SK-N-SH (cell line): ENCODE results near the gene NPRL2. TPM values are rescaled to one million over a fixed set of nuclear protein-coding genes. Genes with fewer than 3 reads are reported as not detected.
A peak's percentile ranks its signal among the peaks of the same experiment; 100 is the strongest.

Experiments
- CTCF ChIA-PET: fragments of 300-600, 350-600 bp; formaldehyde crosslinking; extraction: SDS; loops from one replicate; lab custom pipeline; 2021; lab: Yijun Ruan, JAX
- POLR2A ChIA-PET: fragments of 350-600 bp; sonication (Branson Sonifier 250); formaldehyde crosslinking; extraction: SDS; loops from one replicate; lab custom pipeline; 2020; ENCODE audit warnings: antibody characterized with exemption, inconsistent platforms; lab: Yijun Ruan, JAX
- DNase-seq: peaks from one replicate; pipeline ENCODE4 v3.0.0; 2012
- H2AFZ ChIP-seq: fragments of 200-600 bp; sonication (generic); 2 replicates; pipeline ENCODE4 v1.8.1; 2016; ENCODE audit warnings: antibody characterized with exemption, mild to moderate bottlenecking, low read depth
- H3F3A ChIP-seq: fragments of 200-600 bp; sonication (generic); replicated peaks from 2 replicates; pipeline ENCODE3; 2016; ENCODE audit warnings: antibody characterized with exemption, mild to moderate bottlenecking; ENCODE audit not compliant: insufficient read depth
- H3K27ac ChIP-seq, 2 experiments: fragments of 200-500 bp in 1 of 2; fragments of 200-600 bp in 1 of 2; sonication (Bioruptor generic) in 1 of 2; sonication (generic), shearing (Covaris generic) in 1 of 2; 2 replicates each; pipeline versions ENCODE4 v1.5.1 to v1.6.1; 2014 to 2016; ENCODE audit warnings: low read depth in 2 of 2, inconsistent platforms in 1 of 2, low read length in 1 of 2, mild to moderate bottlenecking in 1 of 2, mixed read lengths in 1 of 2
- H3K27me3 ChIP-seq: fragments of 200-600 bp; sonication (generic), shearing (Covaris generic); 2 replicates; pipeline ENCODE4 v1.6.1; 2016; ENCODE audit warnings: mixed run types; ENCODE audit not compliant: insufficient read depth
- H3K36me3 ChIP-seq, 2 experiments: fragments of 200-500 bp in 1 of 2; fragments of 200-600 bp in 1 of 2; sonication (Bioruptor generic) in 1 of 2; sonication (generic) in 1 of 2; replicated peaks in 1 of 2; 2 replicates each; pipeline versions ENCODE3 to v1.5.1; 2014 to 2016; ENCODE audit warnings: low read length in 1 of 2, mild to moderate bottlenecking in 1 of 2; ENCODE audit not compliant: insufficient read depth in 2 of 2, control insufficient read depth in 1 of 2
- H3K4me1 ChIP-seq, 2 experiments: fragments of 200-500 bp in 1 of 2; fragments of 200-600 bp in 1 of 2; sonication (Bioruptor generic) in 1 of 2; sonication (generic), shearing (Covaris generic) in 1 of 2; 2 replicates each; pipeline versions ENCODE4 v1.5.1 to v1.6.1; 2014 to 2016; ENCODE audit warnings: low read depth in 1 of 2, low read length in 1 of 2, mixed run types in 1 of 2; ENCODE audit not compliant: insufficient read depth in 2 of 2, control insufficient read depth in 1 of 2
- H3K4me2 ChIP-seq: fragments of 200-600 bp; sonication (generic), shearing (Covaris generic); 2 replicates; pipeline ENCODE4 v1.6.1; 2017; ENCODE audit warnings: mixed run types
- H3K4me3 ChIP-seq, 2 experiments: fragments of 200-500 bp in 1 of 2; fragments of 200-600 bp in 1 of 2; sonication (Bioruptor generic) in 1 of 2; sonication (generic), shearing (Covaris generic) in 1 of 2; 2 replicates each; pipeline versions ENCODE4 v1.5.1 to v1.8.1; 2014 to 2016; ENCODE audit warnings: low read depth in 2 of 2, inconsistent platforms in 1 of 2, low read length in 1 of 2, mild to moderate bottlenecking in 1 of 2, mixed read lengths in 1 of 2, moderate library complexity in 1 of 2
- H3K79me2 ChIP-seq: fragments of 200-600 bp; sonication (generic); 2 replicates; pipeline ENCODE4 v1.8.1; 2017; ENCODE audit warnings: mild to moderate bottlenecking; ENCODE audit not compliant: insufficient read depth
- H3K9ac ChIP-seq: fragments of 200-600 bp; sonication (generic); 2 replicates; pipeline ENCODE4 v1.6.1; 2017; ENCODE audit warnings: mixed run types
- H3K9me2 ChIP-seq: fragments of 200-600 bp; sonication (generic); 2 replicates; pipeline ENCODE4 v1.6.1; 2017; ENCODE audit warnings: mixed run types
- H3K9me3 ChIP-seq: fragments of 200-600 bp; sonication (generic); 2 replicates; pipeline ENCODE4 v1.6.1; 2017; ENCODE audit warnings: mixed run types, mild to moderate bottlenecking, moderate library complexity
- H4K20me1 ChIP-seq: fragments of 200-600 bp; sonication (generic); 2 replicates; pipeline ENCODE4 v1.6.1; 2017; ENCODE audit warnings: mild to moderate bottlenecking, mixed run types; ENCODE audit not compliant: insufficient read depth
- CHD2 ChIP-seq: fragments of 150-350 bp; IDR thresholded peaks from 2 replicates; pipeline ENCODE4 v1.6.1; 2018; ENCODE audit warnings: low read length; ENCODE audit not compliant: partially characterized antibody
- ELF1 ChIP-seq: IDR thresholded peaks from 2 replicates; pipeline ENCODE4 v1.4.0; 2012
- FOSL2 ChIP-seq: IDR thresholded peaks from 2 replicates; pipeline ENCODE4 v1.4.0; 2012; ENCODE audit warnings: low read depth, mild to moderate bottlenecking, moderate library complexity, borderline replicate concordance
- FOXJ3 ChIP-seq: sonication (generic); formaldehyde crosslinking; IDR thresholded peaks from 2 replicates; pipeline ENCODE4 v1.5.1; 2020; ENCODE audit warnings: mild to moderate bottlenecking, missing genetic modification reagents
- FOXM1 ChIP-seq: IDR thresholded peaks from 2 replicates; pipeline ENCODE4 v1.4.0; 2012; ENCODE audit warnings: low read depth, mild to moderate bottlenecking
- MXI1 ChIP-seq: IDR thresholded peaks from 2 replicates; pipeline ENCODE4 v1.6.1; 2012; ENCODE audit warnings: mild to moderate bottlenecking, low read depth, low read length, improper control_type of control experiment
- NFIC ChIP-seq: IDR thresholded peaks from 2 replicates; pipeline ENCODE4 v1.4.0; 2012; ENCODE audit warnings: borderline replicate concordance
- NRF1 ChIP-seq: IDR thresholded peaks from 2 replicates; pipeline ENCODE4 v1.6.1; 2012; ENCODE audit warnings: low read depth, mild to moderate bottlenecking, low read length
- RAD21 ChIP-seq: IDR thresholded peaks from 2 replicates; pipeline ENCODE4 v1.6.1; 2012; ENCODE audit warnings: mild to moderate bottlenecking, low read length
- RXRA ChIP-seq: IDR thresholded peaks from 2 replicates; pipeline ENCODE4 v1.4.0; 2012; ENCODE audit warnings: low read depth, mild to moderate bottlenecking, borderline replicate concordance
- SMC3 ChIP-seq: IDR thresholded peaks from 2 replicates; pipeline ENCODE4 v1.6.1; 2012; ENCODE audit warnings: low read depth, low read length, improper control_type of control experiment
- TAF1 ChIP-seq: IDR thresholded peaks from 2 replicates; pipeline ENCODE4 v1.6.1; 2012; ENCODE audit warnings: low read depth, mild to moderate bottlenecking, low read length, moderate library complexity, borderline replicate concordance
- TEAD4 ChIP-seq: IDR thresholded peaks from 2 replicates; pipeline ENCODE4 v1.4.0; 2012; ENCODE audit warnings: mild to moderate bottlenecking, borderline replicate concordance; ENCODE audit not compliant: insufficient read depth
- WGBS: methylation state at CpG from one replicate; pipeline ENCODE4 v1.1.6; 2017; ENCODE audit warnings: low lambda C conversion rate; 5-methylcytosine and 5-hydroxymethylcytosine counted together
- polyA plus RNA-seq, 3 experiments: library from polyadenylated mRNA; depleted of rRNA; stranded (reverse); fragments of >200 nt; gene quantifications; 2 replicates each; pipeline ENCODE4 v1.2.3, GENCODE V29; 2012
- TF ChIP-seq, protein P1 (sequence below): IDR thresholded peaks from 2 replicates; pipeline ENCODE4 v1.6.1; 2012; ENCODE audit warnings: mild to moderate bottlenecking, low read depth, low read length, moderate library complexity
- TF ChIP-seq, protein P2 (sequence below): IDR thresholded peaks from 2 replicates; pipeline ENCODE4 v1.4.0; 2012; ENCODE audit warnings: low read depth
- TF ChIP-seq, protein P3 (sequence below): IDR thresholded peaks from 2 replicates; pipeline ENCODE4 v1.4.0; 2012; ENCODE audit warnings: low read depth, borderline replicate concordance
- TF ChIP-seq, protein P4 (sequence below): IDR thresholded peaks from 2 replicates; pipeline ENCODE4 v1.4.0; 2012; ENCODE audit warnings: low read depth, borderline replicate concordance

NPRL2 gene
- polyA plus RNA-seq, 1 of the 3 experiments (the other 2 are of a cell fraction) = 43.6 TPM

DNA sequence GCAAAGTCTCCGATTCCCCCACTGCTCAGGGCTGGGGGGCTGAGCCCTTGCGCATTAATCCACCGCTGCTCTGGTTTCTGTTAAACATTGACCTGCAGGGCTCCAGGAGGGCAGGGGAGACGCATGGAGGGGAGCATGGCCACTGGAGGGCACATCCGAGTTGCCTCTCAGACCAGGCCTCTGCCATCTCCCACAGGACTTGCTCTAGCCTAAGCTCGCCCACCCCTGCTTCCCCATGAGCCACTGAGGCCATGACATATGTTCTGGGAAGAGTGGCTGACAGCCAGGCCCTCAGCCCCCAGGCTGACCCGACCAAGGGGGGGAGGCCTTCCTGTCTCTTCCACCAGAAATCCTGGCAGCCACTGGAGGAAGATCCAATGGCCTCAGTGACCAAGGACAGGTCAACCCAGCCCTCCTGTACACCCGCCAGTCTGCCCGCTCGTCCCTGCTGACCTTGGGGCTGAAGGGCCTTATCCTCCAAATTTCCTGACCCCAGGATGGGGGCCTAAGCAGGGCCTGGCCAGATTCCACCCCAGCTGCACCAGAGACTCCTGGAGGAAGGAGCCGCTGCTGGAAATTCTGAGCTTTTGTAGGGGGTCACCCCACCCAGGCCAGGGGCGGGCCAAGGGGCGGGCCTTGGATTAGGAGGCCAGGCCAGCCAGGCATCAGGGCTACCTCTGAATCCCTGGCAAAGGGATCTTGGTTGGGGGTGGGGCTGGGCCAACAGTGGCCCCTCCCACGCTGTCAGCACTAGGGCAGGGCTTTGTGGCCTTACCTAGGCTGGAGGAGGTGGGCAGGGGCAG lies 47.4 kb downstream of the NPRL2 start, which contains the start of gene HYAL1:
Gene HYAL1, minus strand, starts transcription at position 562 of the 803 bp plus-strand sequence. CDS start 618 bp downstream, outside the sequence.
- ChIA-PET POLR2A (no interaction called here), CTCF (interaction anchor here (0.8 to 7.7 kb wide), 7 partner anchors 16 to 242 kb away, joined by 3 to 45 read pairs (median 5); partner anchors contain the start of gene TUSC2)
- H3K4me2 ChIP-seq = no peak within 1 kb of the TSS
- peaks cover 6% of the 10 kb centered on the region; the same call in 1 of the 2 replicates for H3K79me2 ChIP-seq
- H3F3A ChIP-seq = peaks cover 2% of the 10 kb centered on the region
- peak within 1 kb of the TSS in 1 of 2 experiments; percentile 76; a peak in 2 of 4 replicates for H3K27ac ChIP-seq
- peak; percentile 70 for DNase-seq
- 0 out of 2 replicates have a peak, but pooled peaks cover 7% of the 10 kb centered on the region for H3K9me3 ChIP-seq
- no peak within 1 kb of the TSS for H2AFZ ChIP-seq
- no peaks in the 10 kb centered on the region for H3K27me3 ChIP-seq
- H3K9ac ChIP-seq = no peak within 1 kb of the TSS
- H3K4me1 ChIP-seq = peaks cover 7 to 34% of the 10 kb centered on the region in 2 experiments; a peak in 2 of 4 replicates
- no peaks in the 10 kb centered on the region for H3K36me3 ChIP-seq
- 87% methylated on average over 4 of the region's 14 CpGs for WGBS
- no peaks in the 10 kb centered on the region for H3K9me2 ChIP-seq
- no peaks in the 10 kb centered on the region for H4K20me1 ChIP-seq
- H3K4me3 ChIP-seq = no peak within 1 kb of the TSS
- no peak for TF ChIP-seq TAF1
- peak; percentile 42 for TF ChIP-seq RAD21

DNA sequence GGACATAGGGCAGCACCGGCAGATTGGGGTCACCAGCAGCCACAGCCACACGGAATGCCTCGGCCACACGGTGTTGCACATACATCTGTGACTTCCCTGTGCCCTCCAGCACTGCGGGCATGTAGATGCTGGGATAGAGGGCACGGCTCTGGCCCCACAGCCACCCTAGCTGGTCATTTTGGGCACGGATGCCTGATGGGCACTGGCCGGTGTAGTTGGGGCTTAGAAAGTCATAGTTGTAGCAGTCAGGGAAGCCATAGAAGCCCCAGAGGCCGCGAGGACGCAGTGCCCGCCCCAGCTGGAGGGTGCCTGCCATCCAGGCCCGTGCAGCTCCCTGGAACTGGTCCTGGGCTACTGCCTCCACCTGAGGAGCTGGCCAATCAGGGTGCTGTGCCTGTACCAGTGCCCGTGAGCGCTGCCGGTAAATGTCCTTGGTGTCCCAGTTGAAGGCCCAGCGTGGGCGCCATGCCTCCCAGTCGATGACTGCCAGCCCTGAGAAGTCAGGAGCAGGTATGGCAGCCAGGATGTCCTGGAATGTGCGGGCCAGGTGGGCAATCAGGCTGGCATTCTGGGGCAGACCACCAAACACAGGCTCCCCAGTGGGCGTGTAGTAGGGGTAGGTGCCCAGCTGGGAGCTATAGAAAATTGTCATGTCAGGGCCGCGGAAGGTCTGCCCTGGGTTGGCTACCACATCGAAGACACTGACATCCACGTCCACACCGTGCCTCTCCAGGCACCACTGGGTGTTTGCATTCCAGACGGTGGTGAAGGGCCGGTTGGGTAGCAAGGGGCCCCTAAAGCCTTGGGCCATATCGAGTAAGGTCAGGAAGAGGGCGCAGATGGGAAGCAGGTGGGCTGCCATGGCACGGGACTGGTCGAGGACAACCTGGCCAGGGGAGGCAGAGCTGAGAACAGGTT lies 48.2 kb downstream of the NPRL2 start:
- peaks cover 7% of the 10 kb centered on the region; the same call in 1 of the 2 replicates for H3K79me2 ChIP-seq
- H2AFZ ChIP-seq = no peak overlapping the region
- H3K9me2 ChIP-seq = no peaks in the 10 kb centered on the region
- peaks cover 10 to 38% of the 10 kb centered on the region in 2 experiments; a peak in 2 of 4 replicates for H3K4me1 ChIP-seq
- POLR2A ChIA-PET = no interaction called here
- DNase-seq = no peak
- no peaks in the 10 kb centered on the region for H4K20me1 ChIP-seq
- peak overlapping the region in 1 of 2 experiments; percentile 76; a peak in 2 of 4 replicates for H3K27ac ChIP-seq
- H3K4me3 ChIP-seq = no peak overlapping the region
- 0 out of 2 replicates have a peak, but pooled peaks cover 7% of the 10 kb centered on the region for H3K9me3 ChIP-seq
- no peaks in the 10 kb centered on the region for H3F3A ChIP-seq
- H3K9ac ChIP-seq = no peak overlapping the region
- H3K36me3 ChIP-seq = peaks cover 0 to 2% of the 10 kb centered on the region in 2 experiments
- 86% methylated on average over 19 of the region's 32 CpGs for WGBS
- H3K27me3 ChIP-seq = no peaks in the 10 kb centered on the region
- H3K4me2 ChIP-seq = no peak overlapping the region
- CTCF ChIA-PET = interaction anchor here (0.8 to 7.7 kb wide), 7 partner anchors 17 to 243 kb away, joined by 3 to 45 read pairs (median 5); partner anchors contain the start of gene TUSC2
- TF ChIP-seq RXRA (no peak), CHD2 (no peak), RAD21 (no peak), NFIC (no peak), FOSL2 (no peak), TEAD4 (no peak), FOXJ3 (no peak), FOXM1 (no peak), ELF1 (no peak), MXI1 (no peak), SMC3 (no peak), NRF1 (no peak)
- TF ChIP-seq, protein P1, sequence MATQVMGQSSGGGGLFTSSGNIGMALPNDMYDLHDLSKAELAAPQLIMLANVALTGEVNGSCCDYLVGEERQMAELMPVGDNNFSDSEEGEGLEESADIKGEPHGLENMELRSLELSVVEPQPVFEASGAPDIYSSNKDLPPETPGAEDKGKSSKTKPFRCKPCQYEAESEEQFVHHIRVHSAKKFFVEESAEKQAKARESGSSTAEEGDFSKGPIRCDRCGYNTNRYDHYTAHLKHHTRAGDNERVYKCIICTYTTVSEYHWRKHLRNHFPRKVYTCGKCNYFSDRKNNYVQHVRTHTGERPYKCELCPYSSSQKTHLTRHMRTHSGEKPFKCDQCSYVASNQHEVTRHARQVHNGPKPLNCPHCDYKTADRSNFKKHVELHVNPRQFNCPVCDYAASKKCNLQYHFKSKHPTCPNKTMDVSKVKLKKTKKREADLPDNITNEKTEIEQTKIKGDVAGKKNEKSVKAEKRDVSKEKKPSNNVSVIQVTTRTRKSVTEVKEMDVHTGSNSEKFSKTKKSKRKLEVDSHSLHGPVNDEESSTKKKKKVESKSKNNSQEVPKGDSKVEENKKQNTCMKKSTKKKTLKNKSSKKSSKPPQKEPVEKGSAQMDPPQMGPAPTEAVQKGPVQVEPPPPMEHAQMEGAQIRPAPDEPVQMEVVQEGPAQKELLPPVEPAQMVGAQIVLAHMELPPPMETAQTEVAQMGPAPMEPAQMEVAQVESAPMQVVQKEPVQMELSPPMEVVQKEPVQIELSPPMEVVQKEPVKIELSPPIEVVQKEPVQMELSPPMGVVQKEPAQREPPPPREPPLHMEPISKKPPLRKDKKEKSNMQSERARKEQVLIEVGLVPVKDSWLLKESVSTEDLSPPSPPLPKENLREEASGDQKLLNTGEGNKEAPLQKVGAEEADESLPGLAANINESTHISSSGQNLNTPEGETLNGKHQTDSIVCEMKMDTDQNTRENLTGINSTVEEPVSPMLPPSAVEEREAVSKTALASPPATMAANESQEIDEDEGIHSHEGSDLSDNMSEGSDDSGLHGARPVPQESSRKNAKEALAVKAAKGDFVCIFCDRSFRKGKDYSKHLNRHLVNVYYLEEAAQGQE = no peak
- TF ChIP-seq, protein P2, sequence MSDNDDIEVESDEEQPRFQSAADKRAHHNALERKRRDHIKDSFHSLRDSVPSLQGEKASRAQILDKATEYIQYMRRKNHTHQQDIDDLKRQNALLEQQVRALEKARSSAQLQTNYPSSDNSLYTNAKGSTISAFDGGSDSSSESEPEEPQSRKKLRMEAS = no peak
- TF ChIP-seq, protein P3, sequence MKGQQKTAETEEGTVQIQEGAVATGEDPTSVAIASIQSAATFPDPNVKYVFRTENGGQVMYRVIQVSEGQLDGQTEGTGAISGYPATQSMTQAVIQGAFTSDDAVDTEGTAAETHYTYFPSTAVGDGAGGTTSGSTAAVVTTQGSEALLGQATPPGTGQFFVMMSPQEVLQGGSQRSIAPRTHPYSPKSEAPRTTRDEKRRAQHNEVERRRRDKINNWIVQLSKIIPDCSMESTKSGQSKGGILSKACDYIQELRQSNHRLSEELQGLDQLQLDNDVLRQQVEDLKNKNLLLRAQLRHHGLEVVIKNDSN = no peak
- TF ChIP-seq, protein P4, sequence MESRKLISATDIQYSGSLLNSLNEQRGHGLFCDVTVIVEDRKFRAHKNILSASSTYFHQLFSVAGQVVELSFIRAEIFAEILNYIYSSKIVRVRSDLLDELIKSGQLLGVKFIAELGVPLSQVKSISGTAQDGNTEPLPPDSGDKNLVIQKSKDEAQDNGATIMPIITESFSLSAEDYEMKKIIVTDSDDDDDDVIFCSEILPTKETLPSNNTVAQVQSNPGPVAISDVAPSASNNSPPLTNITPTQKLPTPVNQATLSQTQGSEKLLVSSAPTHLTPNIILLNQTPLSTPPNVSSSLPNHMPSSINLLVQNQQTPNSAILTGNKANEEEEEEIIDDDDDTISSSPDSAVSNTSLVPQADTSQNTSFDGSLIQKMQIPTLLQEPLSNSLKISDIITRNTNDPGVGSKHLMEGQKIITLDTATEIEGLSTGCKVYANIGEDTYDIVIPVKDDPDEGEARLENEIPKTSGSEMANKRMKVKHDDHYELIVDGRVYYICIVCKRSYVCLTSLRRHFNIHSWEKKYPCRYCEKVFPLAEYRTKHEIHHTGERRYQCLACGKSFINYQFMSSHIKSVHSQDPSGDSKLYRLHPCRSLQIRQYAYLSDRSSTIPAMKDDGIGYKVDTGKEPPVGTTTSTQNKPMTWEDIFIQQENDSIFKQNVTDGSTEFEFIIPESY = no peak
